Cardiac muscle cell (in vitro differentiated cells and primary cell): ENCODE measurements around the gene MAD1L1. TPM values are rescaled to one million over a fixed set of nuclear protein-coding genes. Genes with fewer than 3 reads are reported as not detected.

ENCODE experiments used
- DNase-seq, 2 donors: peaks; one replicate each; pipeline versions ENCODE4 v3.0.0 to v3.0.0-alpha.2; 2010 to 2017; ENCODE audit warnings: low read depth in 1 of 2, low spot score in 1 of 2
- H3K27ac ChIP-seq: fragments of 200-600 bp; sonication (generic); 2 replicates; pipeline ENCODE4 v1.5.1; 2016
- H3K27me3 ChIP-seq: fragments of 200-600 bp; sonication (generic); 2 replicates; pipeline ENCODE4 v1.6.0; 2016; ENCODE audit warnings: control low read depth
- H3K36me3 ChIP-seq: fragments of 200-600 bp; sonication (generic); 2 replicates; pipeline ENCODE4 v1.5.1; 2016; ENCODE audit warnings: control low read depth
- H3K4me1 ChIP-seq: fragments of 200-600 bp; sonication (generic); 2 replicates; pipeline ENCODE4 v1.8.1; 2017; ENCODE audit warnings: low read depth, mild to moderate bottlenecking, mixed run types
- H3K4me3 ChIP-seq: fragments of 200-600 bp; sonication (generic); 2 replicates; pipeline ENCODE4 v1.5.1; 2016; ENCODE audit warnings: mild to moderate bottlenecking
- H3K9me3 ChIP-seq: fragments of 200-600 bp; sonication (generic); 2 replicates; pipeline ENCODE4 v1.5.1; 2017; ENCODE audit warnings: low read depth, mild to moderate bottlenecking, control low read depth
- polyA plus RNA-seq: library from polyadenylated mRNA; unstranded; fragments of >200 nt; fragmentation: Nextera tagmentation; extraction: Ambion mirVana; gene quantifications from 2 replicates; pipeline ENCODE4 v1.2.1, GENCODE V29; 2016
- total RNA-seq: library from RNA; depleted of rRNA; stranded (reverse); fragments of >200 nt; gene quantifications from 2 replicates; pipeline ENCODE4 v1.2.3, GENCODE V29; 2016
- TF ChIP-seq, protein P1 (sequence below): IDR thresholded peaks from 2 replicates; pipeline ENCODE4 v1.5.1; 2012; ENCODE audit warnings: low read depth, mild to moderate bottlenecking, low read length

MAD1L1 gene
- total and polyA plus RNA-seq, 2 experiments from 2014 or later, result 38.3 to 56.2 TPM

- Histone ChIP-seq H3K36me3 (no peaks in the 10 kb centered on the region), H3K27ac (no peak overlapping the region), H3K4me3 (no peak overlapping the region), H3K4me1 (peaks cover 23% of the 10 kb centered on the region), H3K9me3 (no peaks in the 10 kb centered on the region), H3K27me3 (no peaks in the 10 kb centered on the region)
- TF ChIP-seq, protein P1, sequence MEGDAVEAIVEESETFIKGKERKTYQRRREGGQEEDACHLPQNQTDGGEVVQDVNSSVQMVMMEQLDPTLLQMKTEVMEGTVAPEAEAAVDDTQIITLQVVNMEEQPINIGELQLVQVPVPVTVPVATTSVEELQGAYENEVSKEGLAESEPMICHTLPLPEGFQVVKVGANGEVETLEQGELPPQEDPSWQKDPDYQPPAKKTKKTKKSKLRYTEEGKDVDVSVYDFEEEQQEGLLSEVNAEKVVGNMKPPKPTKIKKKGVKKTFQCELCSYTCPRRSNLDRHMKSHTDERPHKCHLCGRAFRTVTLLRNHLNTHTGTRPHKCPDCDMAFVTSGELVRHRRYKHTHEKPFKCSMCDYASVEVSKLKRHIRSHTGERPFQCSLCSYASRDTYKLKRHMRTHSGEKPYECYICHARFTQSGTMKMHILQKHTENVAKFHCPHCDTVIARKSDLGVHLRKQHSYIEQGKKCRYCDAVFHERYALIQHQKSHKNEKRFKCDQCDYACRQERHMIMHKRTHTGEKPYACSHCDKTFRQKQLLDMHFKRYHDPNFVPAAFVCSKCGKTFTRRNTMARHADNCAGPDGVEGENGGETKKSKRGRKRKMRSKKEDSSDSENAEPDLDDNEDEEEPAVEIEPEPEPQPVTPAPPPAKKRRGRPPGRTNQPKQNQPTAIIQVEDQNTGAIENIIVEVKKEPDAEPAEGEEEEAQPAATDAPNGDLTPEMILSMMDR, result no peak
- DNase-seq, result no peak
These were observed 130.4 kb downstream of the MAD1L1 start for GRCh38 chr7:2102375-2102723.

DNA sequence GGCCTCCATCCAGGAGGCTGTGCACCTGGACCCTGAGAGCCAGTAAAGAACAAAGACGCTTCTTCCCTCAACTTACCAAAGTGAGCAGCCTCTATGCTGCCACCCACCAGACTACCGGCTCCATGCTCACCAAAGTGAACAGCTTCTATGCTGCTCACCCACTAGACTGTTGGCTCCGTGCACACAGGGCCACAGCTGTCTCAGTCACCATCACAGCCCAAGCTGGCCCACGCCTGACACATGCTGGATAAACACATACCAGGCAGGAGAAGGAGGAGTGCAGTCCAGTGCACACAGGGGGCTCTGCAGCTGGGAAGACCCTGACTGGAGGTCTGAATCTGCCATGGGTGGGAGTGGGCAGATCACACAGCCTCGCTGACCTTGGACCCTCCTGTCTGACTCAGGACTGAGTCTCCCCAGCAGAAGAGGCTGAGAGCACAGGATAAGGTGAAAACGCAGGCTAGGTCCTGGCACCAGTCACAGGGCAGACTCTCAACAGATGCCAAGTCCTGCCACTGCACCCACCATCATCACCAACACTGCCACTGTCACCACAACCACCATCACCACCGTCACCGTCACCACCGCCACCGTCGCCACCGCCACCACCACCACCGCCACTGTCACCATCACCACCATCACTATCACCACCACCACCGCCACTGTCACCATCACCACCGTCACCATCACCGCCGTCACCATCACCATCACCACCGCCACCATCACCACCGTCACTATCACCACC, 130.9 kb downstream of the MAD1L1 start:
- no peak overlapping the region for H3K4me3 ChIP-seq
- H3K27ac ChIP-seq, result no peak overlapping the region
- H3K4me1 ChIP-seq, result peaks cover 23% of the 10 kb centered on the region
- no peaks in the 10 kb centered on the region for H3K36me3 ChIP-seq
- TF ChIP-seq, protein P1, result no peak
- no peaks in the 10 kb centered on the region for H3K27me3 ChIP-seq
- DNase-seq, result no peak
- no peaks in the 10 kb centered on the region for H3K9me3 ChIP-seq

- no peak overlapping the region for H3K4me3 ChIP-seq
- TF ChIP-seq, protein P1, result no peak
- H3K36me3 ChIP-seq, result no peaks in the 10 kb centered on the region
- no peaks in the 10 kb centered on the region for H3K27me3 ChIP-seq
- H3K9me3 ChIP-seq, result no peaks in the 10 kb centered on the region
- peak overlapping the region; percentile 52 for H3K27ac ChIP-seq
- DNase-seq, result peak in 1 of 2 donors; percentile 75
- peaks cover 27% of the 10 kb centered on the region for H3K4me1 ChIP-seq
These were observed 132.2 kb downstream of the MAD1L1 start for GRCh38 chr7:2100278-2101208.

- Histone ChIP-seq H3K27ac (peak overlapping the region; percentile 52), H3K4me1 (peaks cover 32% of the 10 kb centered on the region), H3K9me3 (no peaks in the 10 kb centered on the region), H3K27me3 (no peaks in the 10 kb centered on the region), H3K36me3 (no peaks in the 10 kb centered on the region), H3K4me3 (no peak overlapping the region)
- TF ChIP-seq, protein P1, result no peak
- peak in 1 of 2 donors; percentile 23 for DNase-seq
These were observed 133.4 kb downstream of the MAD1L1 start for GRCh38 chr7:2099048-2099957.

DNA sequence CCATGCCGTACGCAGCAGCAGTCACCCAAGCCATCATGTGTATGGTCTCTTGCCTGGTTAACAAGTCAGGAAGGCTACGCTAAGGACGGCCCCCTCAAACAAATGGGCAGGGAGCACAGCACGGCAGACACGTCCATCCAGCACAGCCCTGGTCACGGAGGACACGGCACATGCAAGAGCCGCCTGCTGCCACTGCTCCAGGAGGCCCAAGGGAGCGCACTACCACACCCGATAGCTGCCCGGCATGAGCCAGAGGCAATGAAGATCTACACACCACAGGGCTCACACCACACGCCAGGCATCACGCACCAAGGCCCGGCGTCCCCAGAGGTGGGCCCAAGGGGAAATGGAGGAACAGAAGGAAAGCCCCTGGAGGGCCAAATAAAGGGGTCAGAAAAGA, 134.2 kb downstream of the MAD1L1 start:
- Histone ChIP-seq H3K36me3 (no peaks in the 10 kb centered on the region), H3K4me1 (peaks cover 32% of the 10 kb centered on the region), H3K27ac (no peak overlapping the region), H3K27me3 (no peaks in the 10 kb centered on the region), H3K9me3 (no peaks in the 10 kb centered on the region), H3K4me3 (no peak overlapping the region)
- TF ChIP-seq, protein P1, result no peak
- DNase-seq, result no peak
